T-helper 1 cell (primary cell): Measurements from ENCODE around the gene POMGNT1.

ENCODE experiments used
- DNase-seq, 5 donors: peaks; one replicate each; pipeline ENCODE4 v3.0.0-alpha.2; 2012 to 2020

Gene POMGNT1

GRCh38 chr1:46181343-46182260 lies 16.6 kb downstream of the POMGNT1 start:
- no peak for DNase-seq

- DNase-seq = no peak
Observed at GRCh38 chr1:46180082-46180616, 18.1 kb downstream of the POMGNT1 start.

- DNase-seq = peak in 4 of 5 donors; percentile 42 to 62 (median 52)
Observed at GRCh38 chr1:46179138-46180081, 18.8 kb downstream of the POMGNT1 start.

- DNase-seq = no peak
Observed at GRCh38 chr1:46176211-46176865, 21.9 kb downstream of the POMGNT1 start, which contains the start of gene P3R3URF. Gene P3R3URF (minus strand): TSS chr1:46176488. CDS start chr1:46176471, 17 bp downstream.

GRCh38 chr1:46175243-46175642 lies 23.0 kb downstream of the POMGNT1 start:
- DNase-seq = no peak

GRCh38 chr1:46174448-46175231 lies 23.6 kb downstream of the POMGNT1 start, which contains the start of gene TSPAN1:
Gene TSPAN1 (plus strand): TSS chr1:46175087. CDS start chr1:46181108, 6,021 bp downstream.
- DNase-seq = no peak

GRCh38 chr1:46173361-46173856 lies 24.8 kb downstream of the POMGNT1 start:
- DNase-seq = no peak

GRCh38 chr1:46172321-46172720 lies 25.9 kb downstream of the POMGNT1 start:
- DNase-seq = no peak

GRCh38 chr1:46171871-46172270 lies 26.4 kb downstream of the POMGNT1 start:
- no peak for DNase-seq

- DNase-seq = no peak
Observed at GRCh38 chr1:46171351-46171750, 26.9 kb downstream of the POMGNT1 start.

- no peak for DNase-seq
Observed at GRCh38 chr1:46169811-46170454, 28.3 kb downstream of the POMGNT1 start.

GRCh38 chr1:46168477-46168876 lies 29.8 kb downstream of the POMGNT1 start:
- DNase-seq = no peak

GRCh38 chr1:46166521-46167462 lies 31.4 kb downstream of the POMGNT1 start:
- DNase-seq = peak in 3 of 5 donors; percentile 12 to 58 (median 27)

GRCh38 chr1:46160212-46160611 lies 38.0 kb downstream of the POMGNT1 start:
- no peak for DNase-seq

GRCh38 chr1:46159516-46159915 lies 38.7 kb downstream of the POMGNT1 start:
- DNase-seq = no peak

GRCh38 chr1:46158312-46159281 lies 39.6 kb downstream of the POMGNT1 start:
- DNase-seq = no peak

- DNase-seq = no peak
Observed at GRCh38 chr1:46157916-46158311, 40.3 kb downstream of the POMGNT1 start.

GRCh38 chr1:46153732-46154131 lies 44.5 kb downstream of the POMGNT1 start:
- no peak for DNase-seq
